Suprapubic skin (tissue), 3 donors: ENCODE measurements around the gene KIF16B.

Source experiments
- POLR2AphosphoS5 ChIP-seq, 3 donors: sonication (generic); formaldehyde crosslinking; IDR thresholded peaks; one replicate each; pipeline ENCODE4 v1.6.1; 2017; ENCODE audit warnings: antibody characterized with exemption in 3 of 3
- TF ChIP-seq, protein P1 (sequence below), 2 donors: fragments of 200-600 bp in 1 of 2; fragments of 450-650 bp in 1 of 2; sonication (generic) in 1 of 2; IDR thresholded peaks; one replicate each; pipeline ENCODE4 v1.5.1; 2016 to 2019; ENCODE audit warnings: antibody characterized with exemption in 2 of 2, mild to moderate bottlenecking in 1 of 2, moderate library complexity in 1 of 2

- no peak for TF ChIP-seq POLR2AphosphoS5 (IDR thresholded peaks at IDR 0.05)
- TF ChIP-seq, protein P1, sequence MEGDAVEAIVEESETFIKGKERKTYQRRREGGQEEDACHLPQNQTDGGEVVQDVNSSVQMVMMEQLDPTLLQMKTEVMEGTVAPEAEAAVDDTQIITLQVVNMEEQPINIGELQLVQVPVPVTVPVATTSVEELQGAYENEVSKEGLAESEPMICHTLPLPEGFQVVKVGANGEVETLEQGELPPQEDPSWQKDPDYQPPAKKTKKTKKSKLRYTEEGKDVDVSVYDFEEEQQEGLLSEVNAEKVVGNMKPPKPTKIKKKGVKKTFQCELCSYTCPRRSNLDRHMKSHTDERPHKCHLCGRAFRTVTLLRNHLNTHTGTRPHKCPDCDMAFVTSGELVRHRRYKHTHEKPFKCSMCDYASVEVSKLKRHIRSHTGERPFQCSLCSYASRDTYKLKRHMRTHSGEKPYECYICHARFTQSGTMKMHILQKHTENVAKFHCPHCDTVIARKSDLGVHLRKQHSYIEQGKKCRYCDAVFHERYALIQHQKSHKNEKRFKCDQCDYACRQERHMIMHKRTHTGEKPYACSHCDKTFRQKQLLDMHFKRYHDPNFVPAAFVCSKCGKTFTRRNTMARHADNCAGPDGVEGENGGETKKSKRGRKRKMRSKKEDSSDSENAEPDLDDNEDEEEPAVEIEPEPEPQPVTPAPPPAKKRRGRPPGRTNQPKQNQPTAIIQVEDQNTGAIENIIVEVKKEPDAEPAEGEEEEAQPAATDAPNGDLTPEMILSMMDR (IDR thresholded peaks at IDR 0.05), result no peak
Observed at GRCh38 chr20:16397086-16397485, 176.2 kb downstream of the KIF16B start.
